HG02759 (cell line): ENCODE data around the gene SREK1.
"Not testable (repeated sequence)": the region's sequence is repeated elsewhere in the genome, so short reads cannot be mapped to it uniquely, and the experiment has no call there.

Source experiments
- ATAC-seq: cut with Tn5 transposase; IDR thresholded peaks from one replicate; pipeline ENCODE4 v1.9.1; 2021; ENCODE audit warnings: mild to moderate bottlenecking, moderate library complexity; ENCODE audit not compliant: unreplicated experiment

Gene SREK1

DNA sequence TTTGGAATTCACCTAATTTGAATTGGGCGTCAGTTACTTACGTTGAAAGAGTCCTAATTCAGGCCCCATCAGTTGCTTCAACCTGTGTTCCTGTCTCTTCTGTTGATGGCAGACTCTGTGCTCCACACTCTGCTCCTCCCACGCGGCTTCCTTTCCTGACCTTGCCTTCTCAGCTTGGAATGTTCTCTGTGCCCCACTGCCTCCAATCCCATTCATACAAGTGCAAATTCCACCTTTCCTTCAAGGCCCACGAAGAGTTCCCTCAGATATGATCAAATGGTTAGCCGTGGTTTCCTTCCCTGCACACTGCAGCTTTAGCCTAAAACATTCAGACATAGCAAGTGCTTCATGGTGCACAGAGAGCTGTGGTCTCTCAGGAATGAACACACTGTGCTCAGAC lies 65.7 kb downstream of the SREK1 start:
- no peak for ATAC-seq

DNA sequence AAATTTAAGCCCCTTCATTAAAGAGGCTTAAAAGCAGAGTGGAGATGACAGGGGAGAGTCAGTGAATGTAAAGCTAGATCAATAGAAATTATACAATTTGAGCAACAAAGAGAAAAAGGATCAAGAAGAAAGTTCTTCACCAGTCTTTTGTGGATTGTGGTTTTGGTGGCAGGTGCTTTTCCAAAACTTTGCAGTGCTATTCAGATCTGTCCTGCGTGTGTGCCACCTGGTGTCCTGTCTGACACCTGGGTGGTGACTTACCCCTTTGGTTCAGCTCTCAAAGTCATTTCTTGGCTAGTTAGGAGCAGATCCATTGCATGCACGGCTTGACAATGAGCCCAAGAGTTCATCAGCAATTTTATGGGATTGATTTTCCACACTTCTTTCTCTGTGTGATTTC lies 69.4 kb downstream of the SREK1 start:
- ATAC-seq: no peak

DNA sequence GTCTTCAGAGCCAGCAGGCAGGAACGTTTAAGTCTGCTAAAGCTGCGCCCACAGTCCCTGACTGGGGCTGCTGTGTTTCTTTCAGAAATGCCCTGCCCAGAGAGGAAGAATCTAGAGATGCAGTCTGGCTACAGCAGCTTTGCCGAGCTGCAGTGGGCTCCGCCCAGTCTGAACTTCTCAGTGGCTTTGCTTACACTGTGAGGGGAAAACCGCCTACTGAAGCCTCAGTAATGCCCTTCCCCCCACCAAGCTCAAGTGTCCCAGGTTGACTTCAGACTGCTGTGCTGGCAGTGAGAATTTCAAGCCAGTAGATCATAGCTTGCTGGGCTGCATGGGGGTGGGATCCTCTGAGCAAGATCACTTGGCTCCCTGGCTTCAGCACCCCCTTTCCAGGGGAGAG lies 78.4 kb downstream of the SREK1 start:
- no peak for ATAC-seq

DNA sequence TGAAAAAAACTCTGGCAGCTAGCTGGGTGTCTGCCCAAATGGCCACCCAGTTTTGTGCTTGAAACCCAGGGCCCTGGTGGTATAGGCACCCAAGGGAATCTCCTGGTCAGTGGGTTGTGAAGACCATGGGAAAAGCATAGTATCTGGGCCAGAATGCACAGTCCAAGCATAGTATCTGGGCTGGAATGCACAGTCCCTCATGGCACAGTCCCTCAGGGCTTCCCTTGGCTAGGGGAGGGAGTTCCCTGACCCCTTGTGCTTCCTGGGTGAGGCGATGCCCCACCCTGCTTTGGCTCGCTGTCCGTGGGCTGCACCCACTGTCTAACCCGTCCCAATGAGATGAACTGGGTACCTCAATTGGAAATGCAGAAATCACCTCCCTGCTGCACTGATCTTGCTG lies 78.8 kb downstream of the SREK1 start:
- not testable (repeated sequence) for ATAC-seq

GRCh38 chr5:66223637-66224036 lies 79.5 kb downstream of the SREK1 start:
- no peak for ATAC-seq

DNA sequence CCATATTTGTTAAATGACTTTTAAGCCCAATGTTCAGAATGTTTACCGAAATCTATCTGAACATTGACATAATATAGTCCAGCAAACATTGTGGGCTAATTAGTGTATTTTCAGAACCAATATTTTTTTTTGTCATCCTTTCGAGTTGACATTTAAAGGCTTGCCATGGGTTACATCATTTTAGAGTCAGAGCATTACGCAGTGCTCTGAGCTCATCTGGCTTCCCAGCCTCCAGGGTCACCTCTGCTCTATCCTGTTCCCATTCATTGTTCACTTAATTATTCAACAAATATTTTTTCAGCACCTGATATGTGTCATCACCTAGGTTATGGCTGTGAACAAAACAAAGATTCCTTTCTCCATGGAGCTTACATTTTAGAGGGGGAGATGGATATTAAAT lies 80.2 kb downstream of the SREK1 start:
- no peak for ATAC-seq

- no peak for ATAC-seq
Measured at GRCh38 chr5:66224773-66225553, 80.9 kb downstream of the SREK1 start.

GRCh38 chr5:66230551-66230950 lies 86.5 kb downstream of the SREK1 start:
- ATAC-seq: no peak

DNA sequence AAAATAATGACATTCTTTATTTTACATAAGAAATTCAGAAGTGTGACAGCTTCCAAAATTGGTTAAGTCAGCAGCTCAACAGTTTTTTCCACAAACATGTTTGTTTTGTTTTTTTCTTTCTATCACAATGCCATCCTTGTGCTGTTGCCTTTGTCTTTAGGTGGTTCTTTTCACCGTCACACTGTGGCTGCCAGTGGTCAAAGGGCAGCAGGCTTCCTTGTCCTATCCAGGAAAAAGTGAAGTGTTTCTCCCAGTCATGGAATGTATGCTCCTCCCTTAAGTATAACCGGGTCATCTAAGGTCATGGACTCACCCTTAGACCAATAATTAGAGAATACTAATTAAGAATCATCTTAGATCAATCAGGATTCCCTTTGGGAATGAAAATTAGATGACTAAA lies 87.4 kb downstream of the SREK1 start:
- no peak for ATAC-seq

DNA sequence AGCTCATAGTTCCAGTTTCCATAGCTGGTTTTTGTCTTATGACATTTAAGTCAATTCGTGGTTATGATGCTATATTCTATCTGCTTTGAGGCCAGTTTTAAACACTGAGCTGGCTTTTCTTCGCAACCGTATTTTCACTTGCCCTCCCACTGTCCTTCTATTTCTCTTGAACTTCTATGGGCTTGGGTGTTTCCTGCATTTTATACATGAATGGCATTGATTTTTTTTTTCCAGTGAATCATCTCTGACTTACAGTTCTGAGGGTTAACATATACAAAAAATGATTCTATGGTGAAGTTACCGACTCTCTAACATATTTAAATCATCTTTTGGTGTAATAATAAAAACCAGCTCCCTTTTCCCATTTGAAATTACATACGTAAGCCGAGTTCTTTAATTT lies 88.2 kb downstream of the SREK1 start:
- no peak for ATAC-seq

DNA sequence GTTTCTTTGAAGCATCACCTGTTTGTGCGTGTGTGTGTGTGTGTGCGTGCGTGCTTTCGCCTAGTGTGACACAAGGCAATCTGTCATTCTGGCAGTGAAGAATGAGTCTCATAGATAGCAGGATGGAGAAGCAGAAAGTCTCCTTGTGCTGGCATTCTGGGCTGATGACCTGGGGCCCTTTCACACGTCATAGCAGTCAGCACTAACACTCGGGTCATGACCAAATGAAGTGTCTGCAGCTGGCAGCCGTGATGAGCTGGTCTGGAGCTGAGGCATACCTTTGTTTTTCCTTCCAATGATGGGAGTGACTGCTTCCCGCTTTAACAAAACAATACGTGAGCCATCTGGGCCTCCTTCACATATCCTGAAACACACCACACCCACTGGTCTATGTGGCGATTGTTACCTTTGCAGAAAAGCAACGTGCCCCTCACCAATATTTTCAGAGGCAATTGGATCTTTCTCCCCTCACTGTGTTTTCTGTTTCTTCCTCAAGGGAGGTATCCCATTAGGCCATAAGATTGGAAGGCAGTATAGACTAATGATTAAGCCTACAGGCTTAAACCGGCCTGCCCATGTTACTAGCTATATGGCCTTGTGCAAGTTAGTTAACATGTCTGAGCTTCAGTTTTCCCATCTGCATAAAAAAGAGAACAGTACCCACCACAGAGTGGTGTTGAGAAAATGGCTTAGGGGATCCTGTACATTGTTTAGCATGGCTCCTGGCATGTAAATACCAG lies 88.8 kb downstream of the SREK1 start:
- no peak for ATAC-seq
